HEK293T (cell line): Measurements from ENCODE around the gene PHF23.

Source experiments
- BHLHE40 ChIP-seq: fragments of 450-650 bp; IDR thresholded peaks from 2 replicates; pipeline ENCODE4 v1.6.1; 2016; ENCODE audit warnings: mild to moderate bottlenecking, moderate library complexity, borderline replicate concordance
- FOXM1 ChIP-seq: fragments of 450-650 bp; IDR thresholded peaks from 2 replicates; pipeline ENCODE4 v1.6.1; 2017; ENCODE audit warnings: mild to moderate bottlenecking, borderline replicate concordance
- LEF1 ChIP-seq: fragments of 450-650 bp; IDR thresholded peaks from 2 replicates; pipeline ENCODE4 v1.6.1; 2017; ENCODE audit warnings: mild to moderate bottlenecking, borderline replicate concordance
- NFRKB ChIP-seq: fragments of 450-650 bp; IDR thresholded peaks from 2 replicates; pipeline ENCODE4 v1.6.1; 2016; ENCODE audit warnings: mild to moderate bottlenecking, moderate library complexity
- PKNOX1 ChIP-seq: fragments of 450-650 bp; IDR thresholded peaks from 2 replicates; pipeline ENCODE4 v1.6.1; 2016
- ZNF384 ChIP-seq: fragments of 450-650 bp; IDR thresholded peaks from 2 replicates; pipeline ENCODE4 v1.6.1; 2016

DNA sequence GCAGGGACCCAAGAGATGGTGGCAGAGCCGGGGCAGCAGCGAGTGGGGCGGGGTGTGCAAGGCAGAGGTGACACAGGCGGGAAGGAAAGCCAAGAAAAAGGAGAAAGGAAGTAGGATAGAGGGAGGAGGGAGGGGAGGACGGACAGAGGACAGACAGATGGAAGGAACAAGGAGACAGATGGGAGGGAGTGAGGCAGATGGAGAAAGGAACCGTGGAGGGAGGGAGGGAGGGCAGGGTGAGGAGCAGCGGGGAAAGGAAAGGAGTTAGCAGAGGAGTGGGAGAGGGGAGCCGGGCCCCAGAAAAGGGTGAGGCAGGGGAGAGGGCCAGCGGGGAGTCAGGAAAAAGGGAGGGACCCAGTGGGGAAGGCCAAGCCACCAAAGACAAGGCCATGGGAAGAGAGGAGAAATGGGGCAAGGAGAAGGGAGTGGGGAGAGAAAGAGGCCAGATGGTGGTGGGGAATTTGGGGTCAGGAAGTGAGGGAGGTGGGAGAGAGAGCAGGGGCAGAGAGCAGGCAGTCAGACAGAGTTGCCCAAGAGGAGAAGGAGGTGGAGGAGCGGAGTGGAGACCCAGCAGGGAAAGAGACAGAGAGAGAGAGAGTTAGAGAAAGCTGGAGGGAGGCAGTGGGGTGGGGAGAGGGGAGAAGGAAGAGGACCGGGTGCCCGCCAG lies 46.9 kb downstream of the PHF23 start:
- TF ChIP-seq NFRKB (no peak), BHLHE40 (no peak), FOXM1 (no peak), PKNOX1 (no peak), ZNF384 (no peak), LEF1 (no peak)
